Measurements from ENCODE around the gene FHL1.

The FHL1 gene

DNA sequence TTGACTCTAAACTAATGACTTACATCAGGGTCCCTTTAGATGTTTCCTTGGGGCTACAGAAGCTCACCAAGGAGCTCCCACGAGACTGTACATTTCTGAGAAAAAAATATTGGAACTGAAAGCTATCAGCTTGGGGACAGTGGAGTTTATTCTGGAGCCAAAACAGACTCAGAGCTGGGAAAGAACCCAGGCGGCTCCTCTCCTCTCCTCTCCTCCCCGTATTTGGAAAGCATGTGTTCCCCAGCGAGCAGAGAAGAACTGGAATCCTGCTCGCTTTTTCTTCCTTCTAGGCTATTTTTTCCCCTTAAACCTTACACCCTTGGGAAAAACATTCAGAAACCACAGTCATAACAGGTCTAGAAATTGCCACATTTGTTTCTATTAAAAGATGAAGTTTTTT is 108.2 kb downstream of the FHL1 start:
- Mint-ChIP-seq H3K4me1 (ENCODE audit: low read depth) (peaks cover 13% of the 10 kb centered on the region), H3K36me3 (ENCODE audit: low read depth) (no peaks in the 10 kb centered on the region), H3K4me3 (no peak overlapping the region), H3K27me3 (ENCODE audit: low read depth) (peaks cover 4% of the 10 kb centered on the region), H3K9me3 (no peaks in the 10 kb centered on the region), H3K27ac (no peak overlapping the region)

DNA sequence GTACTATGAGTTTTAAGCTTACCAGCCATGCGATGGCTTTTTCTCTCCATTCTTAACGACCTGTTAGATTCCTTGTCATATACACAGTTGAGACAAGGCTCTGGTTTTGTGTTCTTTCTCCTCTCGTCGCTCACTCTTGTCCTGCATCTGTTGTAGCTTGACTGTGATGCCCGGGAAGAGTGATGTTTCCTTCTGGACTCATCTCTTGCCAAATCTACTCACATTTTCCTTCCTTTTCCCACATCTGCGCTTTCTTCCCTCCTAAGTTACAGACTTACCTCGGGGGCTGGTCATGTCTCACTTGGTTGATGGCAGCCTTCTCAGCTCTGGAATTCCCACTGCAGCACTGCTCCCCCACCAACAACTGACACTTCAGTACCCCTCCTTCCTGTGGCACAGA is 108.7 kb downstream of the FHL1 start:
- H3K9me3 Mint-ChIP-seq, result no peaks in the 10 kb centered on the region
- no peak overlapping the region for H3K27ac Mint-ChIP-seq
- no peak overlapping the region for H3K4me3 Mint-ChIP-seq
- no peaks in the 10 kb centered on the region for H3K36me3 Mint-ChIP-seq (ENCODE audit: low read depth)
- peaks cover 4% of the 10 kb centered on the region for H3K27me3 Mint-ChIP-seq (ENCODE audit: low read depth)
- peaks cover 17% of the 10 kb centered on the region for H3K4me1 Mint-ChIP-seq (ENCODE audit: low read depth)

DNA sequence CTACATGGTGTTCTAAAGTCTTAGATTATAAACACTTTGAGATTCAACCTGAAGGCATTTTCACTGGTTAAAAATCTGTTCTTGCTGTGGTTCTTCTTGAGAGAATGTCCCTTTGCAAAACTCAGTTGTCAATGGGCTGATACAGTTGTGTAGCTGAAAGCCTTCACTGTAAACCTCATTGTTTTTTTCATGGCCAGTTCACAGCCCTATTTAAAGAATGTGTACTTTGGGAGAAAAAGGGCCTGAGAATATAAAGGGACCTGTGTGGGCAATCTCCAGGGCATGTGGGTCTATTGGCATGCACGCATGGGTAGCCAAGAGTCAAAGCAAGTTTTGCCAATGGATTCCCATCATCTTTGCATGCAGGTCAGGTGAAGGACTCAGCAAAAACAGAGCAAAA is 111.6 kb downstream of the FHL1 start:
- Mint-ChIP-seq H3K27me3 (ENCODE audit: low read depth) (peaks cover 4% of the 10 kb centered on the region), H3K27ac (peak overlapping the region; percentile 55), H3K4me1 (ENCODE audit: low read depth) (peaks cover 15% of the 10 kb centered on the region), H3K36me3 (ENCODE audit: low read depth) (no peaks in the 10 kb centered on the region), H3K4me3 (no peak overlapping the region), H3K9me3 (no peaks in the 10 kb centered on the region)

DNA sequence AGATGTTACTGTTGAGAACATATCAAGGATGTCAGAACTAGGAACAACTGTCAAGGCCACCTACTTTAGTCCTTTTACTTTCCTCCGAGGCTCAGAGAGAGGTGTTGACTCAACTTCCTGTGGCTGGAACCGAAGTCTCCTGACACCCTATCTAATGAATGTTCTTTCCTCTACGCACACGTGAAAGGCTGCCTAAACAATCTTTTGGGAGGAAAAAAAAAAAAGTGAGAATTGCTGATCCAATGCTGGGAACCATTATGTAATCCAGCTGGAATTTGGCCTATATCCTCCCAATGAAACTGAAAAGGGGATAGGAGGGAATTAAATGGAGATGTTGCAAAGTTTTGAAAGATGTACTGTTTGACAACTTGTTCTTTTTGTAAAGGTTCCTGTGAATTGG is 112.2 kb downstream of the FHL1 start:
- peak overlapping the region; percentile 44 for H3K4me3 Mint-ChIP-seq
- H3K9me3 Mint-ChIP-seq, result no peaks in the 10 kb centered on the region
- H3K27me3 Mint-ChIP-seq (ENCODE audit: low read depth), result peaks cover 4% of the 10 kb centered on the region
- peak overlapping the region; percentile 78 for H3K27ac Mint-ChIP-seq
- no peaks in the 10 kb centered on the region for H3K36me3 Mint-ChIP-seq (ENCODE audit: low read depth)
- peaks cover 15% of the 10 kb centered on the region for H3K4me1 Mint-ChIP-seq (ENCODE audit: low read depth)

DNA sequence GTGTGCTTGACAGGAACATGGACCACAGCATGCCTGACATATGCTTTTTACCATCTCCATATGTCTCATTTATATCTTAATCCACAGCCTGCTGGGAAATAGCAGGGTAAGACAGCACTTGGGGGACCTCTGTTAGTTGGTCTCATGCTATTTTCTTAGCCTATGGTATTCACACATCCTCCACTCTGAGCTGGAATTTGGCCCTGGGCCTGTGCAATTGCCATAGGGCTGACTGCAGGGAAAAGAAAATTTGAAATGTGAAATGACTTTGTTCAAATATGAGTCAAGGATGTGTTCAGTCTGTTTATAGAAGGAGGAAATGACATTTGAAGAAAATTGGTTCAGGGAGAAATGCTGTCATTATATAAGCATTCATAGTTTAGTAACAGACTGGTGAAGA is 113.4 kb downstream of the FHL1 start:
- peaks cover 4% of the 10 kb centered on the region for H3K27me3 Mint-ChIP-seq (ENCODE audit: low read depth)
- peaks cover 15% of the 10 kb centered on the region for H3K4me1 Mint-ChIP-seq (ENCODE audit: low read depth)
- no peaks in the 10 kb centered on the region for H3K9me3 Mint-ChIP-seq
- H3K36me3 Mint-ChIP-seq (ENCODE audit: low read depth), result no peaks in the 10 kb centered on the region
- no peak overlapping the region for H3K4me3 Mint-ChIP-seq
- H3K27ac Mint-ChIP-seq, result no peak overlapping the region

Measured in T-helper 1 cell treated with Interleukin-12 subunit alpha and Interleukin-12 subunit beta and Interleukin-4 antibody, amounts not matched to agents 30 μg/mL and 1 μg/mL, for 36 hours (primary cell).